ENCODE results near the gene CSNK1G3. TPM values are rescaled to one million over a fixed set of nuclear protein-coding genes. Genes with fewer than 3 reads are reported as not detected.

The CSNK1G3 gene
- total and polyA plus RNA-seq, 2 experiments from 2014 or later, result 19.6 to 65.1 TPM

DNA sequence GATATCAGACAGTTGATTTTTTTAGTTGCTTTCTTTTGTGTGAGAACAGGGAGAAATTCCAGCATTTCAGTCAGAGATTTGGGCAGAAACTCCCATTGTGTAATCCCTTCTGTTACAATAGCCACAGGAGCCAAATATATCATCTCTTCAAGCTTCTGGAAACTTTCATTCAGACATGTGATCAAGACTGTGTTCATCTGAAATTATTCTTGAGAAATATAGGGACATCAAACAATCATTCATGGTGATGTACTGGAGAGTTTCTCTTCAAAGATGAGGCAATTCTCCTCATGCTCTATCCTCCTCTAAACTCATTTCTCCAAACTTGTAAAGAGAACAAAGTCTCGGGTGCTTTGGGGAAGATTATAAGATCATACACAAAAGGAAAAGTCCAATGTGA lies 35.2 kb upstream of the CSNK1G3 start:
- TF ChIP-seq EZH2phosphoT487 (IDR thresholded peaks at IDR 0.05; ENCODE audit: unreplicated experiment) (no peak), ZNF331 (CRISPR knock-in tag; IDR thresholded peaks at IDR 0.05; ENCODE audit: low read depth) (no peak)
- no peak overlapping the region for H2AFZ ChIP-seq
- Mint-ChIP-seq H3K9me3 (no peaks in the 10 kb centered on the region), H3K27ac (no peak overlapping the region), H3K4me3 (no peak overlapping the region), H3K4me1 (peaks cover 7% of the 10 kb centered on the region), H3K27me3 (ENCODE audit: insufficient read depth, low read depth, poor library complexity) (no peaks in the 10 kb centered on the region), H3K36me3 (ENCODE audit: low read depth) (no peaks in the 10 kb centered on the region)
- H3K27me3 ChIP-seq (ENCODE audit: insufficient read depth), result no peaks in the 10 kb centered on the region
- no peak for ATAC-seq
- H3K4me2 ChIP-seq, result no peak overlapping the region
- H3K4me1 ChIP-seq (ENCODE audit: insufficient read depth), result 0 out of 2 replicates have a peak, but pooled peaks cover 6% of the 10 kb centered on the region
- no peaks in the 10 kb centered on the region for H4K20me1 ChIP-seq (replicated peaks; ENCODE audit: insufficient read depth)
- H3K27ac ChIP-seq (ENCODE audit: low read depth), result no peak overlapping the region
- DNase-seq (ENCODE audit: low spot score), result no peak
- no peak overlapping the region for H3K4me3 ChIP-seq
- no peaks in the 10 kb centered on the region for H3K79me2 ChIP-seq (replicated peaks; ENCODE audit: insufficient read depth)
- no peaks in the 10 kb centered on the region for H3K36me3 ChIP-seq (ENCODE audit: insufficient read depth)
- H3F3A ChIP-seq (replicated peaks; ENCODE audit: low read depth), result no peaks in the 10 kb centered on the region
- no peaks in the 10 kb centered on the region for H3K9me2 ChIP-seq (ENCODE audit: insufficient read depth)

GRCh38 chr5:123478546-123478945 lies 33.4 kb upstream of the CSNK1G3 start:
- Histone ChIP-seq H3K4me2 (no peak overlapping the region), H4K20me1 (replicated peaks; ENCODE audit: insufficient read depth) (no peaks in the 10 kb centered on the region), H3K79me2 (replicated peaks; ENCODE audit: insufficient read depth) (no peaks in the 10 kb centered on the region), H3K4me1 (ENCODE audit: insufficient read depth) (no peaks in the 10 kb centered on the region), H3K9me2 (ENCODE audit: insufficient read depth) (no peaks in the 10 kb centered on the region), H3K27me3 (ENCODE audit: insufficient read depth) (no peaks in the 10 kb centered on the region), H3K36me3 (ENCODE audit: insufficient read depth) (no peaks in the 10 kb centered on the region), H3K27ac (ENCODE audit: low read depth) (no peak overlapping the region), H3K4me3 (no peak overlapping the region), H3F3A (replicated peaks; ENCODE audit: low read depth) (no peaks in the 10 kb centered on the region), H2AFZ (no peak overlapping the region)
- no peak overlapping the region for H3K4me3 Mint-ChIP-seq
- no peaks in the 10 kb centered on the region for H3K27me3 Mint-ChIP-seq (ENCODE audit: insufficient read depth, low read depth, poor library complexity)
- no peak for TF ChIP-seq NANOG (IDR thresholded peaks at IDR 0.05; ENCODE audit: borderline replicate concordance)
- no peak for DNase-seq (ENCODE audit: low spot score)
- H3K36me3 Mint-ChIP-seq (ENCODE audit: low read depth), result no peaks in the 10 kb centered on the region
- ATAC-seq, result no peak
- H3K9me3 Mint-ChIP-seq, result no peaks in the 10 kb centered on the region
- H3K27ac Mint-ChIP-seq, result no peak overlapping the region
- no peaks in the 10 kb centered on the region for H3K4me1 Mint-ChIP-seq

GRCh38 chr5:123482258-123482657 lies 29.7 kb upstream of the CSNK1G3 start:
- Mint-ChIP-seq H3K4me3 (no peak overlapping the region), H3K27me3 (ENCODE audit: insufficient read depth, low read depth, poor library complexity) (no peaks in the 10 kb centered on the region), H3K9me3 (no peaks in the 10 kb centered on the region), H3K36me3 (ENCODE audit: low read depth) (no peaks in the 10 kb centered on the region), H3K27ac (no peak overlapping the region), H3K4me1 (no peaks in the 10 kb centered on the region)
- Histone ChIP-seq H3K4me3 (no peak overlapping the region), H3K27me3 (ENCODE audit: insufficient read depth) (no peaks in the 10 kb centered on the region), H3K79me2 (replicated peaks; ENCODE audit: insufficient read depth) (no peaks in the 10 kb centered on the region), H4K20me1 (replicated peaks; ENCODE audit: insufficient read depth) (no peaks in the 10 kb centered on the region), H3K36me3 (ENCODE audit: insufficient read depth) (no peaks in the 10 kb centered on the region), H3F3A (replicated peaks; ENCODE audit: low read depth) (no peaks in the 10 kb centered on the region), H3K9me2 (ENCODE audit: insufficient read depth) (no peaks in the 10 kb centered on the region), H2AFZ (no peak overlapping the region), H3K4me1 (ENCODE audit: insufficient read depth) (no peaks in the 10 kb centered on the region), H3K27ac (ENCODE audit: low read depth) (no peak overlapping the region), H3K4me2 (no peak overlapping the region)
- ATAC-seq (no peak), DNase-seq (ENCODE audit: low spot score) (no peak)
- TF ChIP-seq EZH2 (IDR thresholded peaks at IDR 0.05; ENCODE audit: low read depth, unreplicated experiment) (no peak), JUNB (IDR thresholded peaks at IDR 0.05; ENCODE audit: unreplicated experiment) (no peak), STAT1 (IDR thresholded peaks at IDR 0.05; ENCODE audit: unreplicated experiment) (no peak), CTCF (conservative IDR thresholded peaks at IDR 0.05; ENCODE audit: low read depth in 2 of 2) (no peak), POLR2AphosphoS5 (IDR thresholded peaks at IDR 0.05; ENCODE audit: low read depth) (no peak), REST (IDR thresholded peaks at IDR 0.05; ENCODE audit: unreplicated experiment) (no peak)
